HepG2 (cell line): ENCODE data around the gene KMT2E. TPM values are rescaled to one million over a fixed set of nuclear protein-coding genes. Genes with fewer than 3 reads are reported as not detected.
A peak's percentile ranks its signal among the peaks of the same experiment; 100 is the strongest.

ENCODE experiments used
- CBX5 ChIP-seq: sonication (generic); formaldehyde crosslinking; IDR thresholded peaks from 2 replicates; pipeline ENCODE4 v1.4.0; 2020; ENCODE audit warnings: missing genetic modification reagents, borderline replicate concordance
- HES4 ChIP-seq: sonication (generic); formaldehyde crosslinking; IDR thresholded peaks from 2 replicates; pipeline ENCODE4 v1.9.0; 2021; ENCODE audit warnings: mild to moderate bottlenecking, missing genetic modification reagents, borderline replicate concordance
- PRDM4 ChIP-seq: sonication (generic); formaldehyde crosslinking; IDR thresholded peaks from 2 replicates; pipeline ENCODE4 v1.9.0; 2021; ENCODE audit warnings: missing genetic modification reagents, borderline replicate concordance
- RAD51 ChIP-seq: fragments of 450-650 bp; IDR thresholded peaks from 2 replicates; pipeline ENCODE4 v1.6.1; 2016; ENCODE audit warnings: borderline replicate concordance
- SNAPC4 ChIP-seq: sonication (generic); formaldehyde crosslinking; IDR thresholded peaks from 2 replicates; pipeline ENCODE4 v1.4.0; 2020; ENCODE audit warnings: mild to moderate bottlenecking, missing genetic modification reagents
- TP53 ChIP-seq: sonication (generic); formaldehyde crosslinking; conservative IDR thresholded peaks from 2 replicates; pipeline ENCODE4 v1.4.0; 2020; ENCODE audit warnings: missing genetic modification reagents
- ZBTB26 ChIP-seq: IDR thresholded peaks from 2 replicates; pipeline ENCODE4 v1.6.1; 2016; ENCODE audit warnings: missing compliant biosample characterization, missing genetic modification reagents, borderline replicate concordance
- ZNF367 ChIP-seq: sonication (generic); formaldehyde crosslinking; IDR thresholded peaks from 2 replicates; pipeline ENCODE4 v1.4.0; 2020; ENCODE audit warnings: missing genetic modification reagents, borderline replicate concordance
- ZNF580 ChIP-seq: IDR thresholded peaks from 2 replicates; pipeline ENCODE4 v1.6.1; 2016; ENCODE audit warnings: low read depth, borderline replicate concordance
- ZNF639 ChIP-seq: conservative IDR thresholded peaks from 2 replicates; pipeline ENCODE4 v1.6.1; 2018; ENCODE audit warnings: missing genetic modification reagents
- ZNF704 ChIP-seq: sonication (generic); formaldehyde crosslinking; IDR thresholded peaks from 2 replicates; pipeline ENCODE4 v1.8.1; 2023; ENCODE audit warnings: mild to moderate bottlenecking, inconsistent platforms, moderate library complexity, missing genetic modification reagents, borderline replicate concordance
- polyA plus RNA-seq, 8 experiments: library from polyadenylated mRNA; depleted of rRNA in 3 of 8; stranded (reverse) in 7 of 8; unstranded in 1 of 8; fragments of >200 nt; fragmentation: Illumina TruSeq in 4 of 8; extraction: Trizol in 4 of 8; gene quantifications; 2 replicates each; pipeline versions ENCODE4 v1.2.1 to v1.2.3, GENCODE V29; 2011 to 2016; ENCODE audit warnings: low read depth in 4 of 8, missing spikeins in 1 of 8, mixed read lengths in 1 of 8; ENCODE audit not compliant: insufficient read depth in 1 of 8
- total RNA-seq, 5 experiments: library from RNA; depleted of rRNA; stranded (reverse); fragments of >200 nt; fragmentation: Illumina TruSeq; extraction: Trizol; gene quantifications; 2 replicates each; pipeline ENCODE4 v1.2.3, GENCODE V29; 2016; ENCODE audit warnings: low read depth in 1 of 5

KMT2E gene
- total and polyA plus RNA-seq, 2 of the 13 experiments (the other 11 are each of a cell fraction or from before 2014, with no cell fraction given) = 6.3 to 24.4 TPM

- TF ChIP-seq TP53 (CRISPR knock-in tag) = no peak
- TF ChIP-seq ZNF367 (CRISPR knock-in tag) = no peak
- TF ChIP-seq SNAPC4 (CRISPR knock-in tag) = peak; percentile 57; the same call in 1 of the 2 replicates
- no peak for TF ChIP-seq RAD51
- TF ChIP-seq ZBTB26 (CRISPR knock-in tag) = no peak
- no peak for TF ChIP-seq ZNF639
- TF ChIP-seq CBX5 (CRISPR knock-in tag) = no peak
- no peak for TF ChIP-seq PRDM4
- TF ChIP-seq ZNF580 (CRISPR knock-in tag) = peak; percentile 53; the same call in 1 of the 2 replicates
- TF ChIP-seq ZNF704 (CRISPR knock-in tag) = peak; percentile 71; the same call in 1 of the 2 replicates
- TF ChIP-seq HES4 = peak; percentile 19; the same call in 1 of the 2 replicates
Measured at GRCh38 chr7:104983578-104984539, 30.1 kb upstream of the KMT2E start (continued).
